Stimulated activated CD4-positive, alpha-beta T cell treated with anti-CD3 and anti-CD28 coated beads, Interleukin-15, amount 100 ng/mL, for 24 hours (primary cell): ENCODE measurements around the gene PUM2.

Experiments used
- DNase-seq: peaks from one replicate; pipeline ENCODE4 v3.0.0-alpha.2; 2020

PUM2 gene

GRCh38 chr2:20215183-20216040 lies 135.2 kb downstream of the PUM2 start:
- no peak for DNase-seq

- DNase-seq, result no peak
These were observed 136.0 kb downstream of the PUM2 start for GRCh38 chr2:20214566-20215182.

- DNase-seq, result no peak
These were observed 136.7 kb downstream of the PUM2 start for GRCh38 chr2:20213651-20214565.

- DNase-seq, result no peak
These were observed 137.7 kb downstream of the PUM2 start for GRCh38 chr2:20212871-20213503.

- DNase-seq, result no peak
These were observed 138.2 kb downstream of the PUM2 start for GRCh38 chr2:20212459-20212870.

GRCh38 chr2:20211860-20212458 lies 138.7 kb downstream of the PUM2 start:
- no peak for DNase-seq

- no peak for DNase-seq
These were observed 139.2 kb downstream of the PUM2 start for GRCh38 chr2:20211420-20211819.

GRCh38 chr2:20210462-20210861 lies 140.2 kb downstream of the PUM2 start:
- DNase-seq, result no peak

- DNase-seq, result no peak
These were observed 141.1 kb downstream of the PUM2 start for GRCh38 chr2:20209373-20210109.

- DNase-seq, result no peak
These were observed 142.2 kb downstream of the PUM2 start for GRCh38 chr2:20208476-20208859.

- no peak for DNase-seq
These were observed 143.6 kb downstream of the PUM2 start for GRCh38 chr2:20207051-20207450.

GRCh38 chr2:20205915-20206524 lies 144.6 kb downstream of the PUM2 start:
- no peak for DNase-seq

- no peak for DNase-seq
These were observed 145.6 kb downstream of the PUM2 start for GRCh38 chr2:20205069-20205468.

GRCh38 chr2:20203521-20204225 lies 147.0 kb downstream of the PUM2 start:
- no peak for DNase-seq

GRCh38 chr2:20203072-20203471 lies 147.6 kb downstream of the PUM2 start:
- DNase-seq, result no peak

GRCh38 chr2:20201671-20202070 lies 149.0 kb downstream of the PUM2 start:
- no peak for DNase-seq

- DNase-seq, result no peak
These were observed 149.7 kb downstream of the PUM2 start for GRCh38 chr2:20200697-20201555.

- DNase-seq, result no peak
These were observed 150.9 kb downstream of the PUM2 start for GRCh38 chr2:20199633-20200270.
